Uterus (tissue), 4 donors: ENCODE measurements around the gene MAP4. TPM values are rescaled to one million over a fixed set of nuclear protein-coding genes. Genes with fewer than 3 reads are reported as not detected.

ENCODE experiments used
- DNase-seq, 2 donors: peaks; one replicate each; pipeline ENCODE4 v3.0.0-alpha.2; 2019 to 2020
- H3K27ac ChIP-seq, 2 donors: fragments of 200-600 bp; sonication (generic); 1 replicate in 1 of 2; 2 replicates in 1 of 2; pipeline ENCODE4 v1.5.1; 2016 to 2018
- H3K27me3 ChIP-seq, 2 donors: fragments of 200-600 bp; sonication (generic); one replicate each; pipeline ENCODE4 v1.5.1; 2018 to 2019; ENCODE audit warnings: control low read depth in 1 of 2
- H3K36me3 ChIP-seq, 2 donors: fragments of 200-600 bp; sonication (generic); one replicate each; pipeline ENCODE4 v1.5.1; 2019; ENCODE audit warnings: control low read depth in 1 of 2
- H3K4me1 ChIP-seq, 2 donors: fragments of 200-600 bp; sonication (generic); one replicate each; pipeline ENCODE4 v1.5.1; 2018 to 2019; ENCODE audit warnings: control low read depth in 1 of 2
- H3K4me3 ChIP-seq, 2 donors: fragments of 200-600 bp; sonication (generic); 1 replicate in 1 of 2; 2 replicates in 1 of 2; pipeline ENCODE4 v1.5.1; 2018 to 2019; ENCODE audit warnings: mild to moderate bottlenecking in 1 of 2
- H3K9me3 ChIP-seq, 2 donors: fragments of 200-600 bp; sonication (generic); one replicate each; pipeline ENCODE4 v1.5.1; 2019; ENCODE audit warnings: control low read depth in 1 of 2
- POLR2A ChIP-seq, 2 donors: fragments of 450-650 bp; IDR thresholded peaks; one replicate each; pipeline ENCODE4 v1.6.1; 2016; ENCODE audit warnings: antibody characterized with exemption in 2 of 2, mild to moderate bottlenecking in 1 of 2, moderate library complexity in 1 of 2
- intact Hi-C: fragments of 100-400 bp; cut with DNase I; formaldehyde crosslinking; loops from one replicate; pipeline ENCODE4 v1.15.1; 2023; ENCODE audit warnings: low total_unique reads
- total RNA-seq, 4 donors: library from RNA; depleted of rRNA in 3 of 4; stranded (reverse); fragments of >200 nt in 3 of 4; gene quantifications; one replicate each; pipeline versions ENCODE4 v1.1.0 to v1.2.4, GENCODE V29; 2014 to 2023
- TF ChIP-seq, protein P1 (sequence below), 4 experiments: fragments of 200-600 bp in 2 of 4; fragments of 450-650 bp in 2 of 4; sonication (generic) in 2 of 4; IDR thresholded peaks; one replicate each; pipeline ENCODE4 v1.5.1; 2016 to 2019; ENCODE audit warnings: antibody characterized with exemption in 4 of 4, mild to moderate bottlenecking in 2 of 4, moderate library complexity in 1 of 4
- donor health status: DM: yes; HTN: yes; CAD: no.

Gene MAP4
- total RNA-seq, 4 donors from 2014 or later = 51.5 to 264 (median 79.7) TPM

DNA sequence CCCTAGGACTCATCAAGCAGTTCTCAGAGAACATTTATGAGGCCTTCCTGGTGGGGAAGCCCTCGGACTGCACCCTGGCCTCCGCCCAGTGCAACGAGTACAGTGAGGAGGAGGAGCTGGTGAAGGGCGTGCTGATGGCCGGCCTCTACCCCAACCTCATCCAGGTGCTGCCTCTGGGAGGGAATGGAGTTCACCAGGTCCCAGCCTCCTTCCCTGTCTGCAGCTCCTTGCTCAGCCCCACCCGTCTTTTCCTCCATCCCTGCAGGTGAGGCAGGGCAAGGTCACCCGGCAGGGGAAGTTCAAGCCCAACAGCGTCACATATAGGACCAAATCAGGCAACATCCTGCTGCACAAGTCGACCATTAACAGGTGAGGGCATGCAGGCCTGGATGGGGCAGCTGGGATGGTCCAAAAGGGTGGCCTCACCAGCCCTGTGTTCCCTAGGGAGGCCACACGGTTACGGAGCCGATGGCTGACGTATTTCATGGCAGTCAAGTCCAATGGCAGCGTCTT, 167.0 kb downstream of the MAP4 start:
- H3K9me3 ChIP-seq = no peaks in the 10 kb centered on the region

DNA sequence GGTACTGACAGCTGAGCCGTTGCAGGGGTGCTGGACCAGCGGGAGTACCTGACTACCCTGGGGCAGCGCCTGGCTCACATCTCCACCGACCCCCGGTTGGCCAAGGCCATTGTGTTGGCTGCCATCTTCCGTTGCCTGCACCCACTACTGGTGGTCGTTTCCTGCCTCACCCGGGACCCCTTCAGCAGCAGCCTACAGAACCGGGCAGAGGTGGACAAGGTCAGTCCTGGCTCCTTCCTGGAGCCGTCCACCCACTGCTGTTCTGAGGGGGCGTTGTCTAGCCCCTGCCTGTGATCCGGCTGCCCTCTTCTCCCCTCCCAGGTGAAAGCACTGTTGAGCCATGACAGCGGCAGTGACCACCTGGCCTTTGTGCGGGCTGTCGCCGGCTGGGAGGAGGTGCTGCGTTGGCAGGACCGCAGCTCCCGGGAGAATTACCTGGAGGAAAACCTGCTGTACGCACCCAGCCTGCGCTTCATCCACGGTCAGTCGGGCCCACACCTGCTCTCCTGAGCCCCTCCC, 167.6 kb downstream of the MAP4 start:
- Histone ChIP-seq H3K36me3 (no peaks in the 10 kb centered on the region), H3K9me3 (no peaks in the 10 kb centered on the region), H3K27ac (no peak overlapping the region), H3K4me3 (no peak overlapping the region), H3K27me3 (no peaks in the 10 kb centered on the region), H3K4me1 (no peaks in the 10 kb centered on the region)
- DNase-seq = no peak
- no peak for TF ChIP-seq POLR2A (IDR thresholded peaks at IDR 0.05)
- TF ChIP-seq, protein P1, sequence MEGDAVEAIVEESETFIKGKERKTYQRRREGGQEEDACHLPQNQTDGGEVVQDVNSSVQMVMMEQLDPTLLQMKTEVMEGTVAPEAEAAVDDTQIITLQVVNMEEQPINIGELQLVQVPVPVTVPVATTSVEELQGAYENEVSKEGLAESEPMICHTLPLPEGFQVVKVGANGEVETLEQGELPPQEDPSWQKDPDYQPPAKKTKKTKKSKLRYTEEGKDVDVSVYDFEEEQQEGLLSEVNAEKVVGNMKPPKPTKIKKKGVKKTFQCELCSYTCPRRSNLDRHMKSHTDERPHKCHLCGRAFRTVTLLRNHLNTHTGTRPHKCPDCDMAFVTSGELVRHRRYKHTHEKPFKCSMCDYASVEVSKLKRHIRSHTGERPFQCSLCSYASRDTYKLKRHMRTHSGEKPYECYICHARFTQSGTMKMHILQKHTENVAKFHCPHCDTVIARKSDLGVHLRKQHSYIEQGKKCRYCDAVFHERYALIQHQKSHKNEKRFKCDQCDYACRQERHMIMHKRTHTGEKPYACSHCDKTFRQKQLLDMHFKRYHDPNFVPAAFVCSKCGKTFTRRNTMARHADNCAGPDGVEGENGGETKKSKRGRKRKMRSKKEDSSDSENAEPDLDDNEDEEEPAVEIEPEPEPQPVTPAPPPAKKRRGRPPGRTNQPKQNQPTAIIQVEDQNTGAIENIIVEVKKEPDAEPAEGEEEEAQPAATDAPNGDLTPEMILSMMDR (IDR thresholded peaks at IDR 0.05) = no peak
- intact Hi-C loops = no loop called here

More for the DNA sequence above, 167.0 kb downstream of the MAP4 start:
- H3K4me1 ChIP-seq = no peaks in the 10 kb centered on the region
- no peaks in the 10 kb centered on the region for H3K27me3 ChIP-seq
- H3K27ac ChIP-seq = no peak overlapping the region
- H3K36me3 ChIP-seq = no peaks in the 10 kb centered on the region
- intact Hi-C loops = no loop called here
- no peak overlapping the region for H3K4me3 ChIP-seq
- TF ChIP-seq, protein P1 (IDR thresholded peaks at IDR 0.05) = no peak
- TF ChIP-seq POLR2A (IDR thresholded peaks at IDR 0.05) = no peak
- DNase-seq = no peak

DNA sequence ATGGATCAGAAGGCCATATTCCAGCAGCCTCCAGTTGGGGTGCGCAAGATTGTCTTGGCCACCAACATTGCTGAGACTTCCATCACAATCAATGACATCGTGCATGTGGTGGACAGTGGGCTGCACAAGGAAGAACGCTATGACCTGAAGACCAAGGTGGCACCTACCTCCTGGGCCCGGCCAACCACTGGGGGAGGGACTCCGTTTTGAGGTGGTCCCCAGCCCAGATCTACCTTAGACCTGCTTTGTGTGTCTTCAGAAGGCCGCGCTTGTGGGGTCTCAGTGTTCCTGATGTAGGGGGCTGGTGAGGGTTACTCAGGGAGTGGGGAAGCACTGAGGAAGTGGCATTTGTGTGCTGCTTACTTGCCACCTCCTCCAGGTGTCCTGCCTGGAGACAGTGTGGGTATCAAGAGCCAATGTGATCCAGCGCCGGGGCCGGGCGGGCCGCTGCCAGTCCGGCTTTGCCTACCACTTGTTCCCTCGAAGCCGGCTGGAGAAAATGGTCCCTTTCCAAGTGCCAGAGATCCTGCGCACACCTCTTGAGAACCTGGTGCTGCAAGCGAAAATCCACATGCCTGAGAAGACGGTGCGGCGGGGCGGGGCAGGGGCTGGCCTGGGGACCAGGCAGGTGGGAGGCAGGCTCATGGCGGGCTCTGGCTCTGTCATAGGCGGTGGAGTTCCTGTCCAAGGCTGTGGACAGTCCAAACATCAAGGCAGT, 168.3 kb downstream of the MAP4 start:
- Histone ChIP-seq H3K27ac (no peak overlapping the region), H3K27me3 (no peaks in the 10 kb centered on the region), H3K36me3 (no peaks in the 10 kb centered on the region), H3K4me1 (no peaks in the 10 kb centered on the region), H3K4me3 (no peak overlapping the region), H3K9me3 (no peaks in the 10 kb centered on the region)
- no peak for DNase-seq
- intact Hi-C loops = no loop called here
- TF ChIP-seq, protein P1 (IDR thresholded peaks at IDR 0.05) = no peak
- TF ChIP-seq POLR2A (IDR thresholded peaks at IDR 0.05) = no peak

DNA sequence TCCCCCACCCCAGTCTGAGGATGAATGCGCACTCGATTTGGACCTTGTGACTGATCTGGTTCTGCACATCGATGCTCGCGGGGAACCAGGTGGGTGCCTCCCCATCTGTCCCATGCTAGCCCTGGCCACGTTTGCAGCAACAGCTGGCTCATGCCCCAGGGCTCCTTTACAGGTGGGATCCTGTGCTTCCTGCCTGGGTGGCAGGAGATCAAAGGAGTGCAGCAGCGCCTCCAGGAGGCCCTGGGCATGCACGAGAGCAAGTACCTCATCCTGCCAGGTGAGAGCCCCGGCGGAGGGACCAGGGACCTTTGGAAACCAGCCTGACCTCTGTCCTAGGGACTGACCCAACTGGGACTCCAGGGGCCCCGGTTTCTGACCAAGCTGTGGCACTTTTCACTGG, 169.0 kb downstream of the MAP4 start:
- H3K27me3 ChIP-seq = no peaks in the 10 kb centered on the region
- H3K4me1 ChIP-seq = no peaks in the 10 kb centered on the region
- intact Hi-C loops = no loop called here
- no peaks in the 10 kb centered on the region for H3K9me3 ChIP-seq
- H3K36me3 ChIP-seq = no peaks in the 10 kb centered on the region
- H3K4me3 ChIP-seq = no peak overlapping the region
- H3K27ac ChIP-seq = no peak overlapping the region
- TF ChIP-seq, protein P1 (IDR thresholded peaks at IDR 0.05) = no peak
- TF ChIP-seq POLR2A (IDR thresholded peaks at IDR 0.05) = no peak
- DNase-seq = no peak

DNA sequence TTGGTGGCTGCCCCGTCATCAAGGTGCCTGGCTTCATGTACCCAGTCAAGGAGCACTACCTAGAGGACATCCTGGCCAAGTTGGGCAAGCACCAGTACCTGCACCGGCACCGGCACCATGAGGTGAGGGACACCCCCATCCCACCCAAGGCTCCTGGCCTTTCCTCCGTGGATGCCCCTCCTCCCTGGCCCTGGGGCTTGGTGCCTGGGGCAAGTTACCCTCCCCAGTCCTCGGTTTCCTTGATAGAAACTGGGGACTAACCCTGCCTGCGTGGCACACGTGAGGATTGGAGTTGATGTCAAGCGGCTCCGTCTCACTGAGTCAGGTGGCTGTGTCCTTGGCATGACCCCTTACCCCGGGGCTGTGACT, 169.4 kb downstream of the MAP4 start:
- TF ChIP-seq, protein P1 (IDR thresholded peaks at IDR 0.05) = no peak
- no peak for TF ChIP-seq POLR2A (IDR thresholded peaks at IDR 0.05)
- Histone ChIP-seq H3K9me3 (no peaks in the 10 kb centered on the region), H3K36me3 (no peaks in the 10 kb centered on the region), H3K27ac (no peak overlapping the region), H3K4me3 (no peak overlapping the region), H3K4me1 (no peaks in the 10 kb centered on the region), H3K27me3 (no peaks in the 10 kb centered on the region)
- intact Hi-C loops = no loop called here
- DNase-seq = no peak
